NCI-H345 (cell line): ENCODE results near the gene CRMP1.
A peak's percentile ranks its signal among the peaks of the same experiment; 100 is the strongest.
"Not testable (repeated sequence)": the region's sequence is repeated elsewhere in the genome, so short reads cannot be mapped to it uniquely, and the experiment has no call there.

Source experiments
- DNase-seq: peaks from one replicate; lab custom pipeline; 2025; lab: John Stamatoyannopoulos, UW

Gene CRMP1

DNA sequence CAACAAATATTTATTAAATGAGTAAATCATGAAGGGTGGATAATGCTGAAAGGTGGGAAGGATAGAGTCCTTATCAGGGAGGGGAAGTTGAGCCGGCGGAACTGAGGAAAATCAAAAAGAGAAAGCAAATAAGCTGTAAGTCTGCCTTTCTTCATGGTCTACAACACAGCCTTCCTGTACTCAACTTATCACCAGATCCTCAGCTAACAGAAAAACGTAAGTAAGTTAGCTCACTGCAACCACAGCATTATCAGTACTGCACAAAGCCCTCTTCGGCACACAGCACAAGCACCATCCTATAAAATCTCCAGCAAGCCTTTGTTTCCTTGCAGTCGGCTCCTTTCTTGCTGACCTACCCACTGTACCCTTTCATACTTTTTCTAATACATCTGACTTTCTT, 70.3 kb downstream of the CRMP1 start:
- DNase-seq, result no peak

DNA sequence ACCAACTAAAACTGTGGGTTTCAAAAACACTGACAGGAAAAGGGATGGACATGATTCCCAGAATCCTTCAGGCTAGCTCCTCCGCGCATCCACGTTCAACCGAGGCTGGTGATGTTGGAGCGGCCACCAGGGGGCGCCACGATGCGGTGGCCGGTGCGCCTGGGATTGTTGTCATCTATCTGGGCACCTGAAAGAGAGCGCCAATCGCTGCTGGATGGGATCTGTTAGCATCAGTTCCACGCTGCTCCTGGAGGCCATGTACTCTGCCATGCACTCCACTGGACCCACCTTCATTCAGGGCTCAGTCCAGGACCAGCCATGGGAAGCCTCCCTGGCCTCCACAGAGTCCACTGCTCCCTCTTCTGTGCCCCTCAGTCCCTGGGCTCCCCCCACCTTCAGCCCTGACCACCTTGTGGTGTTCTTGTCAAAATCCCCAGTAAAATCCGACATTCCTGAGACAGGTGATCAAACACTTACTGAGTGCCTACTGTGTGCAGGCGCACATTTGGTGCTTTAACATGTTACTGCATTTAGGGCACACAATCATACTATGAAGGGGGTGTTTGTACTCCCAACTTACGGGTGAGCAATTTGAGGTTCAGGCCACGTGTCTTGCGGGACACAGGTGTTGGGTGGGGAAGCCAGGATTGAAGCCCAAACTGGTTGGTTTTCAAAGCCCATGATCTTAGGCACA, 71.1 kb downstream of the CRMP1 start:
- DNase-seq, result no peak

GRCh38 chr4:5816851-5817375, 76.0 kb downstream of the CRMP1 start:
- DNase-seq, result no peak

DNA sequence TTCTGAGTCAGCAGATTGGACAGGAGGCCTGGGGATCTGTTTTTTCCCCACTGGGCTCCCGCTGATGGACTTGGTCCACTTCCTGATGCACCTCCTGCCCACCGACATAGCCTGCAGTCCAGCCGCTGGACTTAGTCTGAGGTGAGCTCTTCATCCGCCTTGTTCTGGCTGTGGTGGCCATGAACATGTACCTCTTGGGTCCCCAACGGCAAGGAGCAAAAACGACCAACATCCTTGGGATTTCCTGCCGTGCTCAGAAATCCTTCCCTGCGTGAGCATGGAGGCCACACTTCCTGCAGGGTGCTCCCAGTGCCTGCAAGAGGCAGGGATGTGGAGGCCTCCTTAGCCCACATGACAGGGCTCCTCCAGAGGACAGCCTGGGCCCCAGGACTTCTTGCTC, 76.8 kb downstream of the CRMP1 start:
- DNase-seq, result no peak

DNA sequence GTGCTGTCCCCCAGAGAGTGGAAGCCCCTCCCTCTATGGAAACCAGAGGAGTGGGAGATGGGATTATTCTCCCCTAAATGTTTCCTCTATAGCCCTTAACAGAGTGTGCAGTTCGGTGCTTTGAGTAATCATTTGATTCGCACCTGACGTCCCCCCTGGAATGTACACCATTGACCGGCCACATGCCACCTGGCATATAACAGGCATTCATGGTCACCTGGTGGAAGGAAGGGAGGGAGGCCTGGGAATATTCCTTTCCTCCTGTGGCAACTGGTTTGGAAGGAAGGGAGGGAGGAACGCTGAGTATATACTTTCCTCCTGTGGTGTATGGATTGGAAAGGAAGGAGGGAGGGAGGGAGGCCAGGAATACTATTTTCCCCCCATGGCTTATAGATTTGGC, 77.2 kb downstream of the CRMP1 start:
- no peak for DNase-seq

DNA sequence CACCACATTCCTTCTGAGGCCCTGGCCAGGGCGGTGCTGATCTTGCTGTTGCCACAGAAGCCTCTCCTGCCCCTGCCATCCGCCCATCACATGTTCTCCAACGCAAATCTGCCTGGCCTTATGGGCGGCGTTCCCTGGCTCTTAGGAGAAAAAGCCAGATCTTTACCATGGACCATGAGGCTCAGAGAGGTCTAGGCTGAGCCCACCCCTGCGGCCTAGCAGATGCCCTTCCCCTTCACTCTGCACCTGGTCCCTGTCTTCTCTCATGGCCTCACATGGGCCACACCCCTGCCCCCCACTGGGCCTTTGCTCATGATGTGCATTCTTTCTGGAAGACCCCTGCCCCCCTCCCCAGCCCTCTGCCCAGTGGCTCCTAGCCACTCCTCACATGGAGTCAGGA, 78.5 kb downstream of the CRMP1 start:
- DNase-seq, result no peak

- no peak for DNase-seq
Observed at GRCh38 chr4:5813882-5814255, 79.0 kb downstream of the CRMP1 start.

DNA sequence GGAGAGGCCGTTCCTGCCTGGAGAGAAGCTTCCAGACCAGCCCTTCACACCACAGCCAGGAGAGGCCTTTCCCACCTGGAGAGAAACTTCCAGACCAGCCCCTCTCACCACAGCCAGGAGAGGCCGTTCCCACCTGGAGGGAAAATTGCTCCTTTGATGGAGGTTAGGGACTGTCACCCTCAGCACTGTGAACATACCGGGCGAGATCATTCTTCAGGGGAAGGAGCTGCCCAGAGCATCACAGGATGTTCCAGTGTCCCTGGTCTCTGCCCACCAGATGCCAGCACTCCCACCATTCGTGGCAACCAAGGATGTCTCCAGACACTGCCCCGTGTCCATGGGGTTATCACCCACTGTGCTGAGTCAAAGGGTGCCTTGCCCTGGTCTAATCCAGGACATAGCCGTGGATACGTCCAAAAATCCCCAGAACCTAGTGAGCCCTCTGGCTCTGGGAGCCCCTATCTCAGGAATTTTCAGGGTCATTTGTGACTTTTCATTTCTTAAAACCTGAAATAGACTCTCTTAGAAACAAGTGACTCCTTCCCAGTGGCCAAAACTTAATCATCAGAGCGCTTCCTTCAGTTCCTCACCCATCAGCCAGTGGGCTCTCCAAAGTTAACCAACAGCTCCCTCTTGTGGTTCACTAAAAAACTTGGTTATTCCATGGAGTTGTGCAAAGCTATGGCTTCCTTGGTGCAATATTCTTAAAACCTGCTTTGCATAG, 80.2 kb downstream of the CRMP1 start:
- DNase-seq, result peak; percentile 33

DNA sequence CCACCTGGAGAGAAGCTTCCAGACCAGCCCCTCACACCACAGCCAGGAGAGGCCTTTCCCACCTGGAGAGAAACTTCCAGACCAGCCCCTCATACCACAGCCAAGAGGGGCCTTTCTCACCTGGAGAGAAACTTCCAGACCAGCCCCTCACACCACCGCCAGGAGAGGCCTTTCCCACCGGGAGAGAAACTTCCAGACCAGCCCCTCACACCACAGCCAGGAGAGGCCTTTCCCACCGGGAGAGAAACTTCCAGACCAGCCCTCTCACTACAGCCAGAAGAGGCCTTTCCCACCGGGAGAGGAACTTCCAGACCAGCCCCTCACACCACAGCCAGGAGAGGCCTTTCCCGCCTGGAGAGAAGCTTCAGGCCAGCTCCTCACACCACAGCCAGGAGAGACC, 80.8 kb downstream of the CRMP1 start:
- DNase-seq, result not testable (repeated sequence)

DNA sequence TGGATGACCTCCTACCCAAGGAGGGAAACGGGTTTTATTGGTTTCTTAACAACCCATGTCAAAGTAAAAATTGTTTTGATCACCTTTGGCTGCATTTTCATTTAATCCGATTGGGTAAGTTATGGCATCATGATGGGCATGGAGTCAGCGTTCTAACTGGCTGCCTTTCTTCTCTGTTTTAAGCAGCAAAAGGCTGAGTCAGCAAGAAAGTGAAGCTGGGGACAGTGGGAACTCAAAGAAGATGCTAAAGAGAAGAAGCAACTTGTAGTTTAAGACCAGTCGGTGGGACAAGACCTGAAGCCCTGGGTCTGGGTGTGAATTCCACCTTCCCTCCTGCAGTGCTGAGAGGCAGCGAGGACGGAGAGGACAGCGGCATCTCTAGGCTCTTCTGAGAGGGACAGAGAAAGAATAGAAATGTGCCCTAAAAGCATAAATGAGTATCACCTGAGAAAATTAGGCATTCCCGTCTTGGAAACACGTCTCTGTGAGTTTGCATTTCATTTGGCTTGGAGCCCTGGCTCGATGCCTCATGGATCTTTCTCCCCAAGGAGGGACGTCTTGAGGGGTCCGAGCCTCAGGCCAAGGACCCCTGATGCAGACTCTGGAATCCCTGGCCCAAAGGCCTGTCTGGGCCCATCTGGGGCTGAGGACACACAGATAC, 82.0 kb downstream of the CRMP1 start:
- DNase-seq, result no peak

GRCh38 chr4:5810151-5810550, 82.7 kb downstream of the CRMP1 start:
- DNase-seq, result no peak

DNA sequence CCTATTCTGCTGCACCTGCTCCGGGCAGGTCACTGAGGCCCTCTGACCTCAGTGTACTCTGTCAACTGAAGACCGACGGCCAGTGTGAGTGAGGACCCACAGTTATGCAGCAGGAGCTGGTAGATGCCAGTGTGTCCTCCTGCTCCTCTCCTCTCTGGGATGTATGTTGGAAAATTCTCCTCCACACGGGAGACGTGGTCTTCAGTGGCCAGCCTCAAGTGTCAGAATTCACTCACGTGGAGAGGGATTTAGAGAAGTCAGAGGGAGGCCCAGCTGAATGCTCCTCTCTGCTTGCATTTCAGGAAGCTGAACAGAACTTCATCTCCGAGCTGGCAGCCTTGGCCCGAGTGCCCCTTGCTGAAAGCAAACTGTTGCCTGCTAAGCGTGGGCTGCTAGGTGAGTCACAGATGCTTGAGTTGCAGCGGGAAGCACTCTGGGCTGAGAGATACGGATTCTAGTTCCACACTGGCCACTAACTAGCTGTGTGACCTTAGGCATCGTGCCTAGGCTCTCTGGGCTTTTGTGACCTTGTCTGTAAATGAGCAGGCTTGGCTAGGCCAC, 83.6 kb downstream of the CRMP1 start:
- no peak for DNase-seq

DNA sequence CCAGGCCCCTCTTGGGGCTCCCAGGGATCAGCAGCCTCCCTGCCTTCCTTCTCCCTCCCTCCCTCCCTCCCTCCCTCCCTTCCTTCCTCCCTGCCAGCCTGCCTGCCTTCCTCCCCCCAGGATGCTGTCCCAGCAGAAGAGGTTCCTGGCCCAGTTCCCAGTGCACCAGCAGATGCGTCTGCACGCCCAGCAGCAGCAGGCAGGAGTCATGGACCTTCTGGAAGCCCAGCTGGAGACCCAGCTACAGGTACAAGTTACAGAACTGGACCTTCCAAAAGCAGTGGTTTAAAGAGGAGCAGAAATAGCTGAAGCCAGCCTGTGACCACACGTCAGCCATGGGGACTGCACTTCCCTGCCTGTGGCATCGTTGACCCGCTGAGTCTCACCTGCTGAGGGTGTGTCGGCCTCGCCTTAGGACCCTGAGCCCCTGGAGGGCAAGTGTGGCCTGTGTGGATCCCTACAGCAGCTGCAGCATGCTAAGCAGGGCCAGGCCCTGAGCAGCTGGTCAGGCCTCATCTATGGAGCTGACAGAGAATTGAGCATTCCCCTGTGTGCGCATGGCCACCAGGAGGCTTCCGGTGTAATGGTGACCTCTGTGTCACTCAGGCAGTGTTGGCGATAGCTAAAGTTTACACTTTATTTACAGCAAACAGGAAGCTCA, 84.7 kb downstream of the CRMP1 start:
- peak; percentile 70 for DNase-seq

DNA sequence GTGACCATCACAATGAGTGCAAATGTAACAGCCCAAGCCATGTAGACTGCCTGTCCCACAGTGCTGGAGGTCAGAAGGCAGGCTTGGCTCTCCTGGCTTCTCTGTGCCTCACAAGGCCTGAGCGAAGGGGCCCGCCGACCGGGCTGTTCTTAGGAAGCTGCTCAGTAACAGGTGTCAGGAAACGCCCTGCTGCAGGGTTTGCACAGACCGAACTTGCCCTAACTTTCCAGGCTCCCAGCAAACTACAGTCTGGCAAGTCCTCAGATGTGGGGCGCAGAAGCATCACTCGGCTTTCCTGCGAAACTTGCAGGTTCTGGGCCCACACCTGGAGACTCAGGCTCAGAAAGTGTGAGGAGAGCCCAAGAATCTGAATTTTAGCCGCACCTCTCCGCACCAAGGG, 87.6 kb downstream of the CRMP1 start:
- DNase-seq, result no peak

- DNase-seq, result no peak
Observed at GRCh38 chr4:5804656-5805055, 88.2 kb downstream of the CRMP1 start.

DNA sequence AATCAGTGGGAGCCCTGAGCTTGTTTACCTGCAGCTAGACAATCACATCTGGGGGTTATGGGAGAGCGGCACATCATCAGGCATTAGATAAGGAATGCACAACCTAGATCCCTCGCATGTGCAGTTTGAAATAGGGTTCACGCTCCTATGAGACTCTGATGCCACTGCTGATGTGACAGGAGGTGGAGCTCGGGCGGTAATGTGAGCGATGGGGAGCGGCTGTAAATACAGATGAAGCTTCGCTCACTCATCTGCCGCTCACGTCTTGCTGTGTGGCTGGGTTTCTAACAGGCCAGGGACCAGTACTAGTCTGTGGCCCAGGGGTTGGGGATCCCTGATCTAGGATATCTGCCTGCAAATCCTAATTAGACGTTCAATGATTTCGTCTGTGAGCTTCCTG, 90.3 kb downstream of the CRMP1 start:
- no peak for DNase-seq

- no peak for DNase-seq
Observed at GRCh38 chr4:5801696-5802095, 91.2 kb downstream of the CRMP1 start.

GRCh38 chr4:5800496-5800895, 92.4 kb downstream of the CRMP1 start:
- no peak for DNase-seq

GRCh38 chr4:5799406-5799805, 93.5 kb downstream of the CRMP1 start:
- no peak for DNase-seq

- no peak for DNase-seq
Observed at GRCh38 chr4:5798946-5799345, 93.9 kb downstream of the CRMP1 start.

DNA sequence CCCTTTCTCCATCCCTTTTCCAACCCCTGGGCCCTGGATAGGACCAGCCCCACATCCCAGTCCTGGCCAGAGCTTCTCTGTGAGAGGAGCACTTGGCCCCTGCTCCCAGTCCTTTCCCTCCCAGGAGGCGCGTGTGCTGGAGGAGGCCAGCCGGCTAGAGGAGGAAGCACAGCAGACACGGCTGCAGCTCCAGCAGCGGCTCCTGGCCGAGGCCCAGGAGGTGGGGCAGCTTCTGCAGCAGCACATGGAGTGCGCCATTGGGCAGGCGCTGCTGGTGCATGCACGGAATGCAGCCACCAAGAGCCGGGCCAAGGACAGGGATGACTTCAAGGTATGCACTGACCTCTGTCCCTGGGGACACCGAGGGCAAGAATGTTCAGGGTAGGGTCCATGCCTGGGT, 94.4 kb downstream of the CRMP1 start:
- no peak for DNase-seq

DNA sequence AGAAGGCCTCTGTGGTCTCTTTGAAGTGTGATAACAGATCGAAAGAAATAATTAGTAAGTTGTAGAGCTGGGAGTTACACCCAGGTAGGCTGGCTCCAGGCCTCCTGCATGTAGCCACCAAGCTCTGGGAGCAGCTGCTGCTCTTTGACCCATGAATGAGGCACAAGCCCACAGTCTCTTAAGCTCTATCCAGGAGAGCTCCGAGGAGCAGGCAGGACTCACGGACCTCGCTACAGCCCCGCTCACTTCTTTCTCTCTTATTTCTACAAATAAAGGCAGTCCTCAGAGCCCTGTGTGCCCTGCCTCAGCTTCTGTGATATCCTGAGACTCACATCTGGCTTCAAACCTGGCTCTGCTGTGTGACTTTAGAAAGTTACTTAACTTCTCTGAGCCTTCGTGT, 95.0 kb downstream of the CRMP1 start:
- no peak for DNase-seq
